Osteoblast (primary cell): ENCODE results near the gene PERM1. TPM values are rescaled to one million over a fixed set of nuclear protein-coding genes. Genes with fewer than 3 reads are reported as not detected.

Source experiments
- small RNA-seq: library from RNA; depleted of rRNA; stranded (forward); fragments of <200 nt; gene quantifications from one replicate; pipeline ENCODE3, GENCODE V24; 2012
- total RNA-seq: library from RNA; depleted of rRNA; stranded (reverse); fragments of >200 nt; gene quantifications from 2 replicates; pipeline ENCODE4 v1.2.3, GENCODE V29; 2012

PERM1 gene
- total RNA-seq, 1 donor, result not detected

Small RNA genes within 50 kb of the gene (small RNA-seq; reads per million reads assigned to genes)
- not detected for gene AL645608.3

Other genes with a start within 250 kb of the PERM1 start
- 7.7 and 8.3 TPM in 2 replicates for gene SAMD11, start 58.2 kb downstream of the PERM1 start, total RNA-seq
- gene NOC2L, start 22.8 kb downstream of the PERM1 start, total RNA-seq, result 47.7 and 47.8 TPM in 2 replicates
- 5.4 and 6.2 TPM in 2 replicates for gene KLHL17, start 21.5 kb downstream of the PERM1 start, total RNA-seq
- 0.36 and 0.88 TPM in 2 replicates for gene PLEKHN1, start 15.6 kb downstream of the PERM1 start, total RNA-seq
- gene HES4, start 18.0 kb upstream of the PERM1 start, total RNA-seq, result 0.29 and 0.72 TPM in 2 replicates
- gene ISG15, start 31.4 kb upstream of the PERM1 start, total RNA-seq, result 55.4 and 90.5 TPM in 2 replicates
- 14.7 and 30.0 TPM in 2 replicates for gene AGRN, start 38.0 kb upstream of the PERM1 start, total RNA-seq
- not detected in 2 replicates for gene RNF223, start 92.2 kb upstream of the PERM1 start, total RNA-seq
- 5.4 and 8.5 TPM in 2 replicates for gene C1orf159, start 134.0 kb upstream of the PERM1 start, total RNA-seq
- gene TTLL10, start 191.8 kb upstream of the PERM1 start, total RNA-seq, result not detected in 2 replicates
- gene TNFRSF18, start 224.5 kb upstream of the PERM1 start, total RNA-seq, result 0.29 TPM in 1 of 2 replicates, not detected in the other
- under 0.01 TPM in 1 of 2 replicates, not detected in the other for gene TNFRSF4, start 232.1 kb upstream of the PERM1 start, total RNA-seq
- 136 and 151 TPM in 2 replicates for gene SDF4, start 249.9 kb upstream of the PERM1 start, total RNA-seq